ENCODE results near the gene PTGER3.

The PTGER3 gene

DNA sequence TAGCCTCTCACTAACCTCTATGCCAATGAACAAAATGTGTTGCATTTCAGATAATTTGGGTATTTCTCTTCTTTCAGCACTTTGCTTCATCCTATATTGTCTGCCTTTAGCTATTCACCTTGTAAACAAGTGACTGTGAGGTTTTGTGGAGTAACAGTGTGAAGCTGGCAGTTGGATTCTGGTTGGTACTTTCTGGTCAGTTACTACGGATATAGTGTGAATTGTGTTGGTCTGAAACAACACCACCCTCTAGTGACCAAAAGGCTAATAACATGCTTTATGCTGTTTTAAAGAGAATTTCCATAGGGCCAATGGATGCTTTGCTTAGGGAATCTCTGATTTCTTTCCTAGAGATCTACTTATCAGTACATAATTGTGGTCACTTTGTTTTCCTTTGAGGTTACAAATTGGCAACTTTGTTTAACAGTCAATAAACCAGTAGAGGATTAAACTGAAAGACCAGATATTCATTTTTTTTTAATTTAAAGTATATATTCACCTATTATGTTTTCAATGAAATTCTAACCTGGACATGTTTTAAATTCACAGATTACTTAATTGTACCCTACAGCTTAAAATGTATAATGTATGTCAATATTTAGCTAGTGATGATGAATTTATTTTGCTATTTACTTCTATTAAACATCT is 2.5 kb upstream of the PTGER3 start:
- peak; percentile 56 for DNase-seq

DNA sequence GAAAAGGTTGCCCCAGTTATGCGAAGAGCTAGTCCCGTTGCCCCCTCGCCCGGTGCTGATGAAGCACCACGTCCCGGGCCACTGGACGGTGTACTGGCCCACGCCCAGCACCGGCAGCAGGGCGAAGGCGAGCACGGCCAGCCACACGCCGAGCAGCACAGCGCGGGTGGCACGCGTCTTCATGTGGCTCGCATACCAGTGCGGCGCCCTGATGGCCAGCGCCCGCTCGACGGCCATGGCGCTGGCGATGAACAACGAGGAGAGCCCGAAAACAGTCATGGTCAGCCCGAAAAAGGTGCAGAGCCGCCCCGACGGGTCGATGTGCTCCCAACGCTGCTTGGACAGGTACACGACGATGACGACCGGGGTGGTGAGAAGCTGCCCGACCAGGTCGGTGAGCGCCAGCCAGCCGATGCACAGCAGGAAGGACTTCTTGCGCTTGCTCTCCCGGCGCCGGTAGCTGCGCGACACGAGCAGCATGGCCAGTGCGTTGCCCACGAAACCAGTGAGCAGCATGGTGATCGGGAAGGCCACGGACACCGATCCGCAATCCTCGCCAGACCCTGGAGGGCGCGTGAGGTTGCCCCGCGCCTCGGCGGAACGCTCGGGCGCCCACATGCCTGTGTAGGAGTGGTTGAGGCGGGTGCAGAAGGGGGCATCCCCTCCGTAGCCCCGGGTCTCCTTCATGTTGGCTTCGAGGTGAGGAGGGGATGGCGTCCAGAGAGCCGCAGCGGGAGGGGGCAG is 553 bp downstream of the PTGER3 start:
- DNase-seq, result no peak

DNA sequence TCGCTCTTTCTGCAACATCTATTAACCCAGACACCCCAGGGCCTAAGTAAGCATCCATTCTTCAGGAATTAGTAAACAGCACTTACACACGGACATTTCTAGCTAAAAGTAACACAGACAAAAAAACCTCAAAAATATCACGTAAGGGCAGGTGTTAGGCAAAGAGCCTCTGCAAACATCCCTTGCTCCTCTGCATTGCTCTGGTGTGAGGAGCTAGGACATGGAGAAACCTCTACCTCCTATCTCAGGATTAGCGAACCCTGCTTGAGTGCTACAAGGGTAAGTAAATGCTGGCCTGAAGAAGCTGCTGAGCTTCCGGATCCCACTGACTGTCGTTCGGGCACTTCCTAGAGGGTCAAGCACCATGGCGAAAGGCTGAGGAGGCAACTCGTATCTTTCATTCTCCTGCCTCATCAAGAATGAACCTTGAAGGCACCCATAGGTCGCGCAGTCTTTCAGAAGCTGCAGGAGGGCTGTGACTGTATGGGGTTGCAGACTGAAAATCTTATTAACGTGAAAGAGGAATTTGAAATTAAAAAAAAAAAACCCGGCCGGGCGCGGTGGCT is 2.1 kb downstream of the PTGER3 start:
- no peak for DNase-seq

DNA sequence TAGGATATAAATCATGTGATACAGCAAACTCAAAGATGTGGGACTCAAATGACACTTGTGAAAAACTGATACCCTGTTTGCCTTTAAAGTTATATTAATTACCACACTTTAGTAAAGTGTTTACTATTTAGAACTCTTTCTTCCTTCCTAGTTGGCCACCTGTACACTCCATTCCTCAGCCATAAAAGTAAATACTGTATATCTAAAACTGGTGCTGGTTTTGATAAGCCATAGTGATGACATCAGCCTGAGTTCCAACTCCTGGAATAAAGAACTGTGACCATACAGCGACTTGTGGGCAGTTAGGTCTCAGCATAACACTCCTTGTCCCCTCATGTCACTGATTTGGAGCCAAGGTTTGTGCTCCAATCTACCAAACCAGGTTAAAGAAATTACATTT is 2.8 kb downstream of the PTGER3 start:
- DNase-seq, result no peak

DNA sequence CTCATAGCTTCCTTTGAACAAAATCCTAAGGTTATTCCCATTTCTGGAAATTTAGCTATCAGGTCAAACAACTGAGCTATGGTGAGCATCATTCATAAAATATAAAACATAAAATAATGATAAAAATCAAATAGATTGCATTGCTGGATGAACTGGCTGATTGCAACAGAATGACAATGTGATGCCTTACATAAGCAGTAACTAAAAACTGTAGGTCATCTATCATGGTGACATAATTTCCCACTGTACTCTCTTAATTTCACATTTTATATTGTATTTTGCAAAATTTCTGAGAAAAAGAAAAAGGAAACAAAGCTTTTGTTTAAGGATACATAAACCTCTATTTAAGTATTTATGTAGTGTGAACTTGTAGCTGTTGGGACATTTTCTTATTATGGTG is 4.6 kb downstream of the PTGER3 start:
- DNase-seq, result no peak

DNA sequence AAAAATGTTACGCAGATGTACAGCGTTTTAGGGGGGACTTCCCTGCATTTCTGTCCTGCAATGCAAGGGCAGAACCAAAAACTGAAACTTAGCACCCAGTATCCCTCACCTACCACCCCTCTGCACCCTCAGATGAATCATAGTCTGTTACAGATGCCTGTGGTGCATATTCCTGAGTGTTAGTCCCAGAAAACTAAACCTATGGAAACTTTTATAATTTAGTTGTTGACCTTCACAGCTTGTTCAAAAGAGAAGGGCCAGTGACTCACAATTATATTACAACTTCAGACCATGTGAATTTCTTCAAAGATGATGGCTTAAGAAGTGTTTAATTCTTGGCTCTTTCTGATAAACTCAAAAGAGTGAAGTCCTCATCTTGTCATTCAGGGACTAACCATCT is 5.8 kb downstream of the PTGER3 start:
- DNase-seq, result peak; percentile 7

DNA sequence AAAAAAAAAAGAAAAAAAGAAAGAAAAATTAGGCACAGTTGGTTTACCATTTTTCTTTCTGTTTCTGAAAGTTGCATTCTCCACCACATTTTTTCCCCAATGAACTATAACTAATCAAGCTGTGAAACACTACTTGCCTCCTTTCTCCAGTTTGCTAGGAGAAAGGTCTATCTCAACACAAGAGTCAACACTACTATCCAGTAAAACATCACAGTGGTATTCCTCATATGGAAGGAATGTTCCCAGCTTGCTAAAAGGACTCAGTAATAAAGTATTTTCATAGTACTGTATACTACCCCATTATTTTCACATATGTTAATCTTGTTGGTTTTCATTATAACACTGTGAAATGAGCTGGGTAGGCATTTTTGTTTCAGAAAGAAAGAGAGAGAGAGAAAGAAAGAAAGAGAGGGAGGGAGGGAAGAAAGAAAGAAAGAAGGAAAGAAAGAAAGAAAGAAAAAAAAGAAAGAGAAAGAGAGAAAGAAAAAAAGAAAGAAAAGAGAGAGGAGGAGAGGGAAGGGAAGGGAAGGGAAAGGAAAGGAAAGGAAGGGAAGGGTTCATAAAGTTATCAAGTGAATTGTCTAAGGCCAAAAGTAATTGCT is 7.9 kb downstream of the PTGER3 start:
- DNase-seq, result peak; percentile 29

DNA sequence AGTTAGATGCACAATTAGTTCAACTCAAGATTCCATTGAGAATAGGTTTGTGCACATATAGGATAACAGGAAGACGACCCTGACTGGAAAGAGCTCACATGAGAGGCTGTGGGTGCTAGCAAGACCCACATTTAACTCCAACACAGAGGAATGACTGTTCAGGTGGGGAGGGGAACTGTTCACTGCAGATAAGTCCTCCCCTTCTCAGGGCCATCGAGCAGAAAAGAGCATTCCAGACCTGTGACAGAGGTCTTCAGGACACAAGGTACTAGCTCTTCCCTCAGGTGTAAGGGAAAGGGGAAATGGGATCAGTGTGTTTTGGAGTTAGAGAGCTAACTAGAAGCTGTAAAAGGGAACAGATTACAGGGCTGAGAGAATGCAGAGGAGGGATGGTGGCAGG is 8.7 kb downstream of the PTGER3 start:
- no peak for DNase-seq

DNA sequence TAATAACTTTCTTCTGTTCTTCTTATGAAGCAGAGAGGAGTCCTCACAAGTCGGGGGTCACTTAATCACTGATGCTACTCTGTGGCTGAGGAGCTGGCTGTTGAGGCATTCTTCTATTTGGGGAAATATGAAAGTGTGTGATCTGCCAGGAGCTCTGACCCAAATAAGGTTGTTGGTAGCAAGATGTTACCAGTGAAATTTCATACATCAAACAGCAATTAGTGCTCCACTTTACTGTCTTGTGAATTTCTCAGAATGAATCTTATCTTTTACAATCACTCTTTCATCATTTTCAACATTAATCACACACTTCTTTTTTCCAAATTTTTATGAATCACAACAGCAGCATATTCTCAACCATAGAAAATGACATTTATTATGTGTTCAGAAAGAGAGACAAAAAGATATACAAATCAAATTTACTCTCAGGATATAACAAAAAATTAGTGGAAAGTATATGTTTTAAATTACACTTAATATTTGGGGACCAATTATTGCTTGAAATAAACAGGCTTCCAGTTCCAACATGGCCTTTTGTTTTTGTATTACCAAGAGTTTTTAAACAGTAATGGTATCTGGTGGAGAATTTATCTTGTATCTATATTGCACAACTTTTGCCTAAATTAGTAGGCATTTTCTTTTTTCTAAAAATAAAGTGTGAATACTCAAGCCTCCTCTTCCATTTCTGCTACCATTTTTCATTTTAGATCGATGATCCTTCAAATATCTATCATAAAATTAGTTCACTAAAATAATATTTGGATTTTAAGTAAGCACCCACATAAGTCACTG is 9.6 kb downstream of the PTGER3 start:
- no peak for DNase-seq

DNA sequence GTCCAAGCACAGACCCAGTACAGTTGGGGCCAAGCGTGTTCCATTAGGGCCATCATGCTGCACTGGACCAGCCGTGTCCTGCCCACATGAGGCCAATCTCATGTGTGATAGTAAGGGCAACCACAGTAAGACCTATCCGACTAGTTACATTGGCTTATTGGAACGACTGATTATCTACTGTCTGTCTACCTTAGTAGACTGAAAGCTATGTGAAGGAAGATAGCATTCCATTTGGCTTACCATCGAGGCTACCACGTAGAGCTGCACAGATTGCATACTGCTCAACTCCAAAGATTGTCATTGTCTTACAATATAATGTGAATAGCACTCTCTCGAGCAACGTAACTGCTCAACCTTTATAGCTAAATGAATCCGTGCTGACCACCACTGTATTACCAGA is 10.6 kb downstream of the PTGER3 start:
- DNase-seq, result no peak

DNA sequence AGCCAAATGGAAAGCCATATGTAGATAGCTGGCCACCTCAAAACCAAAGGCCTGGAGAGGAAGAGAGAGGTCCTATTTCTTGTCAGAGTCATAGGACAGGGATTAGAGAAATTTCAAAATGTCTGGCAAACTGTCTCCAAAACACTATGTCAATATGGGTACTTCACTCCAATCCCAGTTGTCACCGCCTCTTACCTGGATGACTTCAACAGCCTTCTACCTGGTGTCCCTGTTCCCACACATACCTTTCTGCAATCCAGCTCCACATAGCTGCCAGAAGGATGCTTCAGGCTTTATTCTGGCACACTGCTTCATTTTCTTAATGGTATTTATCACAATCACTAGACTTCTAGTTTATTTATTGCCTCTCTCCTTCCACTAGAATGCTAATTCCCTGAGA is 14.5 kb downstream of the PTGER3 start:
- no peak for DNase-seq

DNA sequence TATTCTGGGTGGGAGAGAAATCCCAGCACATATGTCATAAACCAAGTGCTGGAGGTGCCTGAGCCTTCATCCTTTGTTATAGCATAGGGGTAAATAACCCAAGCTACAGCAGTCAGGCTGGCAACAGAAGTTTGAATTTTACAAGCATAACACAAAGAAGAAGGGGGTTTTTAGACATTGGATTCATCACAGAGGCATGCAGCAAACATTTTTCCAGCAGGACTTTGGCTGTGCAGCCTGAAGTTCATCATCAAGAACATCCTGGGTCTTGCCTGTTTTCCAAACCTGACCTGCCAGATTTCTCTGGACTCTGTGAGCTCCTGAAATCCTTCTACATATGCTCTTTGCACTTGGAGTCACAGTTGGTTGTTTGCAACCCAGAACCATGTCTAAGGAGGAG is 16.2 kb downstream of the PTGER3 start:
- peak; percentile 44 for DNase-seq

DNA sequence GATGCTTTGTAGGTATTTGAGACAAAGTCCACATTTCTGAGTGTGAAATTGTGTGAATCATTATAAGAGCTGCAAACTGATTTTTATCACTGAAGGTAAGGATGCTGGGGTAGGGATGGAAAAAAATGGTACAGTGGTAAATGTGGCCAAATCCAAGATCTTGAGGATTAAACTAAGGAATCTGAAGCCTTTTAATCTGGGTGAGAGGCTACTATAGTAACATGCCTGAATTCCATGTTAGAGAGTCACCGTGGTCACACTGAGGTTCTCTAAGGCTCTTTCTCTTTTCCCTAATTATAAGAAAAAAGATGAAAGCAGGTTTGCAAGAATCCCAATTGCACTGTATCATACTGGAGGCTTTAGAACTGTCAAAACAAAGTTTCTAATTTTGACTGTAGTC is 17.6 kb downstream of the PTGER3 start:
- peak; percentile 48 for DNase-seq

DNA sequence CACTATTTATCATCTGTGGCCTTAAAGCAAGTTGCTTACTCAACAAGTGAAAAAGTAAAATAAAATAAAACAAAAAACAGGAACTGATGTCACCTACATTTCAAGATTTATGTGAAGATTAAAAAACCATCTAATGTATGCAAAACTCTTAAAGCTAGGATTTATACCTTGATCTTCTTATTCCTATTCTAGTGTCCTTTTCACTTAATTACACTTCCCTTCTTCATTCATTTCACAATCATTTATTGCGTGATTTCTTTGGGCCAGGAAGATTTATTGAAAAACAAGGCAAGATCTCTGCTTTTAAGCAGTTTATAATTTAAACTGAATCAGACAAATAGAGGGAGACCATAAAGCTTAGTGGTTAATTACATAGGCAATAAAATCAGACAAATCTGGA is 18.6 kb downstream of the PTGER3 start:
- no peak for DNase-seq

DNA sequence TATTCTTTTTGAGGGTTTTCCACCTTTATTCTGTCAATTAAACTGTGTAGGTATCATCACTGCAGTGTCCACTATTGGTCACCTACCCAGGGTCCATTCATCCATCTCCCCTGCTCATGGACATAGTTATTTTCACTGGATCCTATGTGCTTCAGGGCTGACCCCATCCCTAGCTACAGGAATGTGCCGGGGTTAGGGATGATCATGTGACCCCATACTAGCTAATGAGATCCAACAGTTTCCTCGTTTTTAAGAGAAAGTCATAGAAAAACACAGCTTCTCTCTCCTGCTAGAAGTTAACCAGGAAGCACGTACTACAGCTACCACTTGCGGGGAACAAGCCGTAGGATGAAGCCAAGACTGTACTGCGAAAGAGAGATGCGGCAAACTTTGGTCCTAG is 19.6 kb downstream of the PTGER3 start:
- no peak for DNase-seq

DNA sequence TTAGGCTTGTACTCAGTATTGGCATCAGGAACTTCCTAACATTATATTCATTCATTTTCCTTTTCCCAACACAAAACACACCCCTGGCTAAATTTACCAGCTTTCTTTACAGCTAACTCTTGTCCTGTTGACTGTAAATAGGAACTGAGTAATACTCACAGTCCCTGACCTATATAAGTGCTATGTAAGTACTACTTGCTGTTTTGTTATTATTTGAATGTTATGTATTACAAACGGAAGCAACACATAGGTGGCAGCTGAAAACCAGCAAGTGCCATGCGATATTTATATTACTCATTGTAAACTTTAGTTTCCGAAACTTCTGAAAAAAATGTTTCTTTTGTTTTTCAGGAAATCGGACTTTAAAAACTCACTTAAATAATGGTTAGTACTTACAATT is 21.5 kb downstream of the PTGER3 start:
- no peak for DNase-seq

DNA sequence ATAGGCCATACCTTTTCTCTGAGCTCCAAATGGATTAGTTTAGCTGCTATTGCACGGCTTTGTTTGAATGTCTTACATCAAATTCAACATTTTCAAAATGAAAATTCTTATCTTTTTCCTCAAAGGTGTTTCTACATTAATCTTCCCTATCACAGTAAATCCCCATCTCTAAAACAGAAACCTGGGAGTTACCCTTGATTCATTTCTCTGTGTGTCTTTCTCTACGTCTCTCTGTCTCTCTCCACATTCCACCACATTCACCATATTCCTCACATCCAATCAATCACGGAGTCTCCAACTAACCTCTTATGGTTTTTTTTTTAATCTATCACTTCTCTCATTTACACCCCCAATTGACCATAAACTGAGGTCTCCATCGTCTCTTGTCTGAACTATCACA is 24.1 kb downstream of the PTGER3 start:
- DNase-seq, result no peak

DNA sequence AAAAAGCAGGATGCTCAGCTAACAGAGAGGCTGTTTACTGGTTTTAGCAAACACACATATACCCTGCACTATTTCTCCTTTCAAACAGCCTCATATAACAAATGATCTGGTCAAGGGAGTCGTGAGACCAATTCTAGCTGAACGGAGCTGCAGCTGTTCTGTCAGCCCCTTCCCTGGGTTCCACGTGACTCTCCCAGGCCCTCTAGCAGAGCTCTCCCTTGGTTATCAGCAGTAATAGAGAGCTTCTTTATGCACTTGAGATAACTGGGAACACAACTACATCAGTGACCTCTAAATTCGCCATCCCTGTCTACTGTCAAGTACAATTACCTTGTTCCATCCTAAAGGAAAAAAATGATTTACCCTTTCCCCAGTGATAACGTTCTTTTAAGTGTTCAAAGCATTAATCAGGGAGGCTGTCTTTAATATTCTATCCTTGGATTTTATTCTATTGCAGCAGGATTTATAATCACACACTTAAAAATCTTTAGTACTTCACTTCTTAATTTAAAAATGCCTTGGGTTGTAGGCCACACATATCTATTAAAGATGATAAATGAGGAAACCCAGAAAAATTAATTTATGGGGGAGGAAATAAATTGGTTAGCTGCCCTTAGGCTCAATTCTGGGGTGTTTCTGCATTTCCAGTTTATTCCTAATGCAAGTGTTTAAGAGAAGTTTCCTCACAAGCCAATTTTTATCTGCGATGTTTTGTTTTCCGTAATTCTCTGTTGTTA is 28.2 kb downstream of the PTGER3 start:
- no peak for DNase-seq

DNA sequence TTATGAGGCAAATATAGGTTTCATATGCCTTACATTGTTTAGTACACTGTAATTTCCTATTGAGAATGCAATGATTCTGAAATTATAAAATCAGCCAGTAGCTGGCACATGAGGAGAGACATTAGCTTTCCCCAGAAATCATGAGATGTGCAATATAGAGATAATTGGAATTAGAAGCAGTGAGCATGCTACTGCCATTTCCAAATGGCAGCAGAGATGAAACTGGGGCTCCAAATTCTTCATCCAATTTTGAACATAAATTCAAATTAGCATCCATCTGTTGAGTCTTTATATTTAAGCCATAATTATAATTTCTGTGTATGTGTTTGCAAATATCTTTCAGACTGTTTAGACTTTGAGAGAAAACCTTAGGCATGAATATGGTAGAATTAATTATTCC is 28.8 kb downstream of the PTGER3 start:
- DNase-seq, result no peak

DNA sequence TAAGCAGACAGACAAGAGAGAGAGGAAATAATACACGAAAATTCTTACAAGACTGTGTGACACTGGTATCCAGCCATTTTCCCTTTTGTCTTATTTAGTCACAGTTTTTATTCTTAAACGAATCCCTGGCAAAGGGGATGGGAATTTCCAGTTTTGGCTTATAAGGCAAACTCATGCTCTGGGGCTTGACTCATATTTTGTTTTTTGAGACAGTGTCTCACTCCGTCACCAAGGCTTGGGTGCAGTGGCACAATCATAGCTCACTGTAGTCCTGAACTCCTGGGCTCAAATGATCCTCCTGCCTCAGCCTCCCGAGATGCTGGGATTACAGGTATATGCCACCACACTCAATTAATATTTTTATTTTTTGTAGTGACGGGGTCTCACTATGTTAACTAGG is 31.9 kb downstream of the PTGER3 start:
- no peak for DNase-seq

DNA sequence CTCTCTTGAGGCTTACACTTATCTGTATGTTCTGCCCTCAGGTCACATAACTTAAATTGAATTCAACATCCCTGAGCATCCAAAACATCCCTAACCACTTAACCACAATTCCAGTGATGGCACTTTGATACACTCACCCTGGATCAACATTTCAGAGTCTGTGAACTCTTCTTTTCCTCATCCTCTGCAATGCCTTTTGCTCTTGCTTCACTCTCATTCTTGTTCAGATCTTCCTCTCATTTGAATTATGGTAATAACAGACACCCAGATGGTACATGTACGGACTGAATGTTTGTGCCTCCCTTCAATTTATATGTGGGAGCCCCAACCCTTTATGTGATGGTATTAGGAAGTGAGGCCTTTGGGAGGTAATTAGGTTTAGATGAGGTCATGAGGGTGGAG is 33.4 kb downstream of the PTGER3 start:
- peak; percentile 50 for DNase-seq

DNA sequence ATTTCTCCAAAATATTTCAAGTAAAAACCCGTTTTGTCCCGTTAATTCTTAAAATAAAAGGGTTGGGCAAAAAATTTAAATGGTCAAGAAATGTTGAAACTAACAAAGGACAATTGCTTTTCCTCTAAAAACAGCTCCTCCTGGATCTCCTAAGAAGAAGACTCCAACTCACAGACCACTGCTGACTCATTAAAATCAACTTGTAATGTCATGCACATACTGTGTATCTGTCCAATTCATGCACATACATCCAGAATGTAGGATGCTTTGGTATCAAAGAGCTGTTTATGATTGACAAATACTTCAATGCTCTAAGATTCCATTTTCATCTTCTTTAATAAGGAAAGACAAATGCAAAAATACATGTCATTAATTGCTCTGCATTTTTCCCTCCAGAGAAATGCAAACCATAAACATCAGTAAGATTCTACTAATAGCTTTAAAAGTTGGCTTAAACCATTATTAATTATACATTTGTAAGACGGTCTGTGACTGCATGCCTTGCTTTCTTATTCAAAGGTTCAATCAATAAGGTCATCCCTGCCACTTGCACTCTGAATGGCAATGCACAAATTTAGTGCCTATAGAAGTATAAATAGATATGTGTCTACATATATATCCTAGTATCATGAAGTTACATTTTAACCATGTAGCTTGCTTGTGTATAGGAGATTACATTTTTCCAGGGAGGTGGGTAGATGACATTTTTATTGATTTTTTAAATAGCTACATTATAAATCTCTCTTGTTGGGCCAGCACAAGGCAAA is 44.7 kb downstream of the PTGER3 start:
- DNase-seq, result no peak
